ENCODE measurements around the gene ZBTB5. TPM values are rescaled to one million over a fixed set of nuclear protein-coding genes. Genes with fewer than 3 reads are reported as not detected.

The ZBTB5 gene
- total and polyA plus RNA-seq, 2 of the 4 experiments (the other 2 are of a cell fraction): 6.3 to 9.1 TPM

DNA sequence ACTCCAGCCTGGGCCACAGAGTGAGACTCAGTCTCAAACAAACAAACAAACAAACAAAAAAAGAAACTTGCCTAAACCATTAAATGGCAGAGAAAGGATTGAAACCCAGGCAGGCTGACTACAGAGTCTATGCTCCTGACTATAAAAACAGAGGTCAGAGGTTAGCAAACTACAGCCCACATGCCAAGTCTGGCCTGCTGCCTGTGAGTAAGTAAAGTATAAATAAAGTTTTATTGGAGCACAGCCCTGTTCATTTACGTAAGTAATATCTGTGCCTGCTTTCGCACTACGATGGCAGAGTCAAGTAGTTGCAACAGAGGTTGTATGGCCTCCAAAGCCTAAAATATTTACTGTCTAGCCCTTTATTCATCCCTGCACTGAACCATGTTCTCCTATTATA is 32.1 kb upstream of the ZBTB5 start:
- H2BK15ac ChIP-seq (ENCODE audit: low read depth, low read length): no peak overlapping the region
- no peak overlapping the region for H3K9ac ChIP-seq (ENCODE audit: low read depth, low read length)
- H3K56ac ChIP-seq (ENCODE audit: extremely low read depth, insufficient read depth, low read length): no peak overlapping the region
- no peaks in the 10 kb centered on the region for H3K4me1 ChIP-seq (ENCODE audit: control insufficient read depth, insufficient read depth, low read length)
- H3K18ac ChIP-seq (ENCODE audit: low read depth, low read length): no peak overlapping the region
- no peak overlapping the region for H2BK5ac ChIP-seq (ENCODE audit: low read depth, low read length, poor library complexity, severe bottlenecking)
- in situ Hi-C loops (cut with MboI; ENCODE audit: low sequenced_read_pairs) (loop anchor here (25.0 kb wide), 2 partner anchors 565 to 865 kb away; partner anchors contain the start of gene SHB), dilution Hi-C loops (cut with HindIII; ENCODE audit: low sequenced_read_pairs, unreplicated experiment) (no loop called here), intact Hi-C loops (cut with micrococcal nuclease) (no loop called here)
- no peak overlapping the region for H4K8ac ChIP-seq (ENCODE audit: low read depth in 2 of 2, low read length in 2 of 2)
- H4K91ac ChIP-seq (ENCODE audit: insufficient read depth, low read depth, low read length): no peak overlapping the region
- no peak overlapping the region for H4K5ac ChIP-seq (ENCODE audit: low read depth, low read length)
- ChIA-PET CTCF (interaction anchor here (0.5 kb wide), 1 partner anchor 31 kb away, joined by 3 read pairs; no protein-coding TSS in a partner anchor), POLR2A (ENCODE audit: unreplicated experiment) (no interaction called here)
- no peak overlapping the region for H3K4me3 ChIP-seq (ENCODE audit: insufficient read depth, low read depth, low read length)
- no peak overlapping the region for H3K27ac ChIP-seq (ENCODE audit: insufficient read depth, low read length)
- DNase-seq: no peak
- H3K9me3 ChIP-seq (ENCODE audit: control insufficient read depth, insufficient read depth, low read length): no peaks in the 10 kb centered on the region
- H3K14ac ChIP-seq (replicated peaks; ENCODE audit: low read depth, low read length): no peak overlapping the region
- H3K79me1 ChIP-seq (ENCODE audit: low read depth in 1 of 2, low read length in 2 of 2): peaks cover 14 to 18% of the 10 kb centered on the region in 2 experiments
- no peak overlapping the region for H3K4ac ChIP-seq (ENCODE audit: low read depth, low read length)
- H2BK120ac ChIP-seq (ENCODE audit: low read depth, low read length): no peak overlapping the region
- H3K23ac ChIP-seq (ENCODE audit: low read depth, low read length): no peak overlapping the region
- H3K9me1 ChIP-seq (ENCODE audit: insufficient read depth, low read length): peaks cover 4% of the 10 kb centered on the region
- peaks cover 71% of the 10 kb centered on the region for H3K36me3 ChIP-seq (ENCODE audit: control insufficient read depth, insufficient read depth, low read length)
- H3K4me2 ChIP-seq (ENCODE audit: low read depth, low read length): no peak overlapping the region
- no CpG with 5 or more reads among the region's 3 CpGs for WGBS, 2 experiments (ENCODE audit: extremely low coverage in 2 of 2, insufficient read length in 1 of 2)
- ATAC-seq (ENCODE audit: low read depth): no peak
- H3K27me3 ChIP-seq (ENCODE audit: control insufficient read depth, insufficient read depth, low read length): no peaks in the 10 kb centered on the region
- H4K20me1 ChIP-seq (ENCODE audit: insufficient read depth, low read length): no peaks in the 10 kb centered on the region; the same call in 1 of the 2 replicates
- H2BK20ac ChIP-seq (ENCODE audit: low read depth, low read length): no peak overlapping the region
- BruUV-seq (replicated peaks): no TSS peak
- H2AFZ ChIP-seq (replicated peaks; ENCODE audit: low read length, poor library complexity): no peak overlapping the region
- H2AK9ac ChIP-seq (replicated peaks; ENCODE audit: low read depth, low read length, poor library complexity): no peak overlapping the region
- TF ChIP-seq POLR2A (IDR thresholded peaks at IDR 0.05; ENCODE audit: low read depth, low read length): no peak
- TF ChIP-seq MAFK (IDR thresholded peaks at IDR 0.05; ENCODE audit: low read depth, low read length): no peak
- no peak for TF ChIP-seq SMC3 (IDR thresholded peaks at IDR 0.05; ENCODE audit: low read depth, low read length)
- no peak for TF ChIP-seq NFE2L2 (IDR thresholded peaks at IDR 0.05; ENCODE audit: low read depth, low read length)
- no peak for TF ChIP-seq RAD21 (IDR thresholded peaks at IDR 0.05; ENCODE audit: low read length)
- TF ChIP-seq RCOR1 (IDR thresholded peaks at IDR 0.05; ENCODE audit: insufficient replicate concordance, low read length): no peak
- TF ChIP-seq MAZ (IDR thresholded peaks at IDR 0.05; ENCODE audit: borderline replicate concordance, low read depth, low read length): no peak
- TF ChIP-seq MXI1 (IDR thresholded peaks at IDR 0.05; ENCODE audit: borderline replicate concordance, low read depth, low read length): no peak
- TF ChIP-seq BHLHE40 (IDR thresholded peaks at IDR 0.05; ENCODE audit: low read depth, low read length): no peak
- TF ChIP-seq, protein P1, sequence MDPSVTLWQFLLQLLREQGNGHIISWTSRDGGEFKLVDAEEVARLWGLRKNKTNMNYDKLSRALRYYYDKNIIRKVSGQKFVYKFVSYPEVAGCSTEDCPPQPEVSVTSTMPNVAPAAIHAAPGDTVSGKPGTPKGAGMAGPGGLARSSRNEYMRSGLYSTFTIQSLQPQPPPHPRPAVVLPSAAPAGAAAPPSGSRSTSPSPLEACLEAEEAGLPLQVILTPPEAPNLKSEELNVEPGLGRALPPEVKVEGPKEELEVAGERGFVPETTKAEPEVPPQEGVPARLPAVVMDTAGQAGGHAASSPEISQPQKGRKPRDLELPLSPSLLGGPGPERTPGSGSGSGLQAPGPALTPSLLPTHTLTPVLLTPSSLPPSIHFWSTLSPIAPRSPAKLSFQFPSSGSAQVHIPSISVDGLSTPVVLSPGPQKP (IDR thresholded peaks at IDR 0.05; ENCODE audit: borderline replicate concordance, low read depth, low read length): no peak
- TF ChIP-seq CHD1 (IDR thresholded peaks at IDR 0.05; ENCODE audit: low read depth, low read length): no peak
- no peak for TF ChIP-seq USF2 (IDR thresholded peaks at IDR 0.05; ENCODE audit: low read depth, low read length)
- TF ChIP-seq, protein P2, sequence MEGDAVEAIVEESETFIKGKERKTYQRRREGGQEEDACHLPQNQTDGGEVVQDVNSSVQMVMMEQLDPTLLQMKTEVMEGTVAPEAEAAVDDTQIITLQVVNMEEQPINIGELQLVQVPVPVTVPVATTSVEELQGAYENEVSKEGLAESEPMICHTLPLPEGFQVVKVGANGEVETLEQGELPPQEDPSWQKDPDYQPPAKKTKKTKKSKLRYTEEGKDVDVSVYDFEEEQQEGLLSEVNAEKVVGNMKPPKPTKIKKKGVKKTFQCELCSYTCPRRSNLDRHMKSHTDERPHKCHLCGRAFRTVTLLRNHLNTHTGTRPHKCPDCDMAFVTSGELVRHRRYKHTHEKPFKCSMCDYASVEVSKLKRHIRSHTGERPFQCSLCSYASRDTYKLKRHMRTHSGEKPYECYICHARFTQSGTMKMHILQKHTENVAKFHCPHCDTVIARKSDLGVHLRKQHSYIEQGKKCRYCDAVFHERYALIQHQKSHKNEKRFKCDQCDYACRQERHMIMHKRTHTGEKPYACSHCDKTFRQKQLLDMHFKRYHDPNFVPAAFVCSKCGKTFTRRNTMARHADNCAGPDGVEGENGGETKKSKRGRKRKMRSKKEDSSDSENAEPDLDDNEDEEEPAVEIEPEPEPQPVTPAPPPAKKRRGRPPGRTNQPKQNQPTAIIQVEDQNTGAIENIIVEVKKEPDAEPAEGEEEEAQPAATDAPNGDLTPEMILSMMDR (conservative IDR thresholded peaks at IDR 0.05; ENCODE audit: low read depth, low read length): no peak
- no peak for TF ChIP-seq CEBPB (IDR thresholded peaks at IDR 0.05; ENCODE audit: low read depth, low read length)
- no peak for TF ChIP-seq RFX5 (IDR thresholded peaks at IDR 0.05; ENCODE audit: low read depth, low read length)
- TF ChIP-seq FOS (IDR thresholded peaks at IDR 0.05; ENCODE audit: low read depth, low read length): no peak
- no peak overlapping the region for H2AK5ac ChIP-seq (ENCODE audit: low read depth, low read length)

Data from IMR-90 (cell line).